PFSK-1 (cell line): Measurements from ENCODE around the gene EREG.

ENCODE experiments used
- FOXP2 ChIP-seq: optimal IDR thresholded peaks from 2 replicates; pipeline ENCODE3; 2011; ENCODE audit warnings: borderline replicate concordance, control low read depth, inconsistent platforms; ENCODE audit not compliant: insufficient read depth; ENCODE audit errors: extremely low read length, extremely low read depth
- POLR2AphosphoS5 ChIP-seq: IDR thresholded peaks from 2 replicates; pipeline ENCODE4 v1.6.1; 2012; ENCODE audit warnings: low read depth, mild to moderate bottlenecking, control low read depth, low read length, moderate library complexity
- REST ChIP-seq, 2 experiments: IDR thresholded peaks; 2 replicates each; pipeline versions ENCODE4 v1.6.1 to v1.8.0; 2011 to 2012; ENCODE audit warnings: low read depth in 2 of 2, low read length in 2 of 2, control low read depth in 1 of 2, inconsistent platforms in 1 of 2, mild to moderate bottlenecking in 1 of 2, moderate library complexity in 1 of 2; ENCODE audit not compliant: insufficient read depth in 1 of 2
- SIN3A ChIP-seq: IDR thresholded peaks from 2 replicates; pipeline ENCODE4 v1.6.1; 2012; ENCODE audit warnings: mild to moderate bottlenecking, low read length, moderate library complexity, borderline replicate concordance; ENCODE audit not compliant: insufficient read depth
- TAF1 ChIP-seq: IDR thresholded peaks from 2 replicates; pipeline ENCODE4 v1.6.1; 2012; ENCODE audit warnings: low read length, control low read depth, borderline replicate concordance; ENCODE audit not compliant: insufficient read depth

The EREG gene

DNA sequence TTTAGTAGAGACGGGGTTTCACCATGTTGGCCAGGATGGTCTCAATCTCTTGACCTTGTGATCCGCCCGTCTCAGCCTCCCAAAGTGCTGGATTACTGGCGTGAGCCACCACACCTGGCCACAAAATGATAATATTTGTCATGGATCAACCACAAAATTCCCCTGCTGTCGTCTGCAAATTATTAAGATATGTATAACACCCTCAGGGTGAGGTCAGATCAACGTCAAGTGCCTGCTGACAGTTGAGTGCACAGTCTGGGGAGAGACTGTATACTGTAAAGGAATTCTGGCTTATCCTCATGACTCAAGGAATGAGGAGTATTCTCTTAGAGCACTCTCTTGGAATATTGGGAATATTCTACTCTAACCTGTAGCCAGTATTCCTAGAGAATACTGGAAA lies 45.5 kb upstream of the EREG start:
- no peak for TF ChIP-seq REST (IDR thresholded peaks at IDR 0.05; ENCODE audit: insufficient read depth in 1 of 2, low read depth in 2 of 2, low read length in 2 of 2)
- no peak for TF ChIP-seq FOXP2
- TF ChIP-seq POLR2AphosphoS5, result no peak
- TF ChIP-seq TAF1, result no peak
- TF ChIP-seq SIN3A, result no peak

GRCh38 chr4:74320559-74321118 lies 44.3 kb upstream of the EREG start:
- TF ChIP-seq REST (IDR thresholded peaks at IDR 0.05; ENCODE audit: insufficient read depth in 1 of 2, low read depth in 2 of 2, low read length in 2 of 2) (no peak), TAF1 (no peak), SIN3A (no peak), FOXP2 (no peak), POLR2AphosphoS5 (no peak)

DNA sequence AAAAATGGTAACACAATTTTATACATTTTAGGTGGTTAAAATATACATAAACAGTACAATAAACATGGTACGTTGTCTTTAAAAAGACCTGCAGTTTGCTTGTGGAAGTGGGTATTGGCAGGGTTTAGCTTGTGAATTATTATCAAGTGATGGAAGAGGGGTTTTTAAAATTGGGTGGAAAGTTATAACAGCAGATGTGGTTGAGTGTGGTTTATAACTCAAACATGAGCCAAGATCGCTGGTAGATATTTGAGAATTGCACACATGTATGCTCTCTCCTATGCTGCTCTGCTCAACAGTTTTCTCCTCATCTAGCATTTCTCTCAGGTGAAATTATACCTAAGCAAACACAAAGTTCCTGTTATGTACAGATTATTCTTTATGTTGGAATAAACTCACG lies 42.6 kb upstream of the EREG start:
- TF ChIP-seq TAF1 (no peak), POLR2AphosphoS5 (no peak), FOXP2 (no peak), SIN3A (no peak), REST (IDR thresholded peaks at IDR 0.05; ENCODE audit: insufficient read depth in 1 of 2, low read depth in 2 of 2, low read length in 2 of 2) (no peak)

DNA sequence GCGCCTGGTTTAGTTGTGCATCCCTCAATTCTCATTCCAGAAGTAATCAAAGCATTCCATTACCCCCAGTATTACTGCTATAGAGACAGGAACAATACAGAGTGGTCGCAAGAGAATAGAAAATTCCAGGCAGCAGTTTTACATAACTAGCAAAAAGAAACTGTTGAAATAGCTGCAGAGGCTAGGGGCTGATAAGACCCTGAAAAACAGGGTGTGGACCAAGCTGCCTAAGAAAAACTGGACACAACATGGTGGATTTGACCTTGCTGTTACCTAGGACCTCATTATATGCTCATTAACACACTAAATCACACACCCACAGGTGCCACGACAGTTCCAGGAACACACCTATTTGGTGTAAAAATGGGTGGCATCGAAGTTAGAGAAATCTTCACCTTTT lies 41.3 kb upstream of the EREG start:
- TF ChIP-seq FOXP2 (no peak), POLR2AphosphoS5 (no peak), REST (IDR thresholded peaks at IDR 0.05; ENCODE audit: insufficient read depth in 1 of 2, low read depth in 2 of 2, low read length in 2 of 2) (no peak), SIN3A (no peak), TAF1 (no peak)

GRCh38 chr4:74324262-74324661 lies 40.7 kb upstream of the EREG start:
- TF ChIP-seq POLR2AphosphoS5 (no peak), REST (IDR thresholded peaks at IDR 0.05; ENCODE audit: insufficient read depth in 1 of 2, low read depth in 2 of 2, low read length in 2 of 2) (no peak), FOXP2 (no peak), SIN3A (no peak), TAF1 (no peak)
